Neuron (in vitro differentiated cells): Measurements from ENCODE around the gene MRGPRD.

ENCODE experiments used
- H2AFZ ChIP-seq: one replicate; pipeline ENCODE4 v1.6.1; 2013; ENCODE audit warnings: low read depth, mild to moderate bottlenecking, inconsistent platforms, low read length, moderate library complexity
- H3K27me3 ChIP-seq: one replicate; pipeline ENCODE4 v1.6.1; 2013; ENCODE audit warnings: low read length; ENCODE audit not compliant: insufficient read depth
- H3K36me3 ChIP-seq: one replicate; pipeline ENCODE4 v1.6.1; 2013; ENCODE audit warnings: low read length; ENCODE audit not compliant: insufficient read depth
- H3K4me1 ChIP-seq: one replicate; pipeline ENCODE4 v1.6.1; 2013; ENCODE audit warnings: low read length; ENCODE audit not compliant: insufficient read depth
- H3K4me3 ChIP-seq: 2 replicates; pipeline ENCODE4 v1.5.1; 2013; ENCODE audit warnings: mild to moderate bottlenecking, low read length, moderate library complexity
- H3K9me3 ChIP-seq: one replicate; pipeline ENCODE4 v1.6.1; 2013; ENCODE audit warnings: low read length

MRGPRD gene

DNA sequence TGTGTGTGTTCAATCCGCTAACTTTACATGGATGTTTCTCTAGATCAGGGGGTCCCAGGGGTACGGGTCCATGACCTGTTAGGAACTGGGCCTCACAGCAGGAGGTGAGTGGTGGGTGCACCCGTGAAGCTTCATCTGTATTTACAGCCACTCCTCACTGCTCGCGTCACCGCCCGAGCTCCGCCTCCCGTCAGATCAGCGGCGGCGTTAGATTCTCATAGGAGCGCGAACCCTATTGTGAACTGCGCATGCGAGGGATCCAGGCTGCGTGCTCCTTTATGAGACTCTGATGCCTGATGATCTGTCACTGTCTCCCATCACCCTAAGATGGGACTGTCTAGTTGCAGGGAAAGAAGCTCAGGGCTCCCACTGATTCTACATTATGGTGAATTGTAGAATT, 31.9 kb downstream of the MRGPRD start:
- peaks cover 27% of the 10 kb centered on the region for H3K4me1 ChIP-seq
- no peak overlapping the region for H3K4me3 ChIP-seq
- H3K27me3 ChIP-seq, result no peaks in the 10 kb centered on the region
- no peaks in the 10 kb centered on the region for H3K9me3 ChIP-seq
- H2AFZ ChIP-seq, result no peak overlapping the region
- H3K36me3 ChIP-seq, result no peaks in the 10 kb centered on the region

DNA sequence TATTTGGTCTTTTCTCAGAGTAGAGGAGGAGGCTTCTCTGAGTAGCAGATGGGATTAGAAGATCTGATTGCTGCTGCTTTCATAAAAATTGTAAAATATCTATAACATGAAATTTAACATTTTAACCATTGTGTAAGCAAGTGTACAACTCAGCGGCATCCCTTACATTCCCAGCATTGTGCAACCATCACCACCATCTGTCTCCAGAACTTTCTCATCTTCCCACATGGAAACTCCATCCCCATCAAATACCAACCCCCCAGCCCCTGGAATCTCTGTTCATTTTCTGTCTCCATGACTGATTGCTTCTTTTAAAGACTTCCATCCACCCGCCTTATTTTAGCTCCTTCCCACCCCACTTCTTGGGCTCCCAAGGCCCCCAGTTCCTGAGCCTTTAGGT, 32.3 kb downstream of the MRGPRD start:
- Histone ChIP-seq H3K36me3 (no peaks in the 10 kb centered on the region), H3K27me3 (no peaks in the 10 kb centered on the region), H3K4me3 (no peak overlapping the region), H3K9me3 (no peaks in the 10 kb centered on the region), H3K4me1 (peaks cover 27% of the 10 kb centered on the region), H2AFZ (no peak overlapping the region)

DNA sequence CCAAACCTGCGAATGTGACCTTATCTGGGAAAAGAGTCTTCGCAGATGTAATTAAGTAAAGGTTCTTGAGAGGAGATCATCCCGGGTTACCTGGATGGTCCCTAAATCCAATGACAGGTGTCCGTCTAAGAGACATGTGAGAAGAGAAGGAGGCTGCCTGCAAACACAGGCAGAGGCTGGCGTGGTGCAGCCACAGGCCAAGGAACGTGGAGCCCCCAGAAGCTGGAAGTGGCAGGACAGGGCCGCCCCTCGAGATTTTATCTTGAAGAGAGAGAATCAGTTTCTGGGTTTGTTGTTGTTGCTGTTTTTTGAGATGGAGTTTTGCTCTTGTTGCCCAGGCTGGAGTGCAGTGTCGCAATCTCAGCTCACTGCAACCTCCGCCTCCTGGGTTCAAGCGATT, 33.6 kb downstream of the MRGPRD start:
- Histone ChIP-seq H3K36me3 (no peaks in the 10 kb centered on the region), H3K27me3 (no peaks in the 10 kb centered on the region), H3K9me3 (no peaks in the 10 kb centered on the region), H3K4me3 (no peak overlapping the region), H3K4me1 (peaks cover 27% of the 10 kb centered on the region), H2AFZ (no peak overlapping the region)

DNA sequence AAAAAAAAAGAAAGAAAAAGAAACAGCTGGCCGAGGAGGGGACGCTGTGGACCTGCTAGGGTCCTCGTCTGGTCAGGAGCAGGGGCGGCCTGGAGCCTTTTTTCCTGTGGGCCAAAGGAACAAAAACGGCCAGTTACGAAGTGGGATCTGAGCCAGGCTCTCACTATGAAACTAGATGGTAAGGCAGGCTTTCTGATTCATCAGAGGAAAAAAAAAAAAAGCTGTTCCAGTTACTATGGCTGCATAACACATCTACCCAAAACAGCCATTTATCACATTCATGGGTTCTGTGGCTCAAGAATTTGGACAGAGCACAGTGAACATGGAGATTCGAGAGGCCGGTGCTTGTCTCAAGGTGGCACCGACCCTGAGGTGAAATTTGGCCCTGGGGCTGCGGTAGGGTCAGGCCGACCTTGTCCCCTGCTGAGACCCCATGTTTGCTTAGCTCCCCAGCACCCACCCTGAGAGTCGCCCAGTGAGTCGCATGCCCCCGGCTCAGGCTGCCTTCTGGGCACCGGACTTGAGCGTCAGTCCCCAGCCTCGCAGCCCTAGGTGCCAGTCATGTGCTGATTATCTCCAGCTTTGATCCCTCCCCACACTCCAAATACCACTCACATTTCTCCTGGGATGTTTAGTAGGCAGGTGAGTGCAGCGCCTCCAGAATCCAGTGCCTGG, 34.2 kb downstream of the MRGPRD start:
- Histone ChIP-seq H3K4me1 (peaks cover 26% of the 10 kb centered on the region), H3K36me3 (no peaks in the 10 kb centered on the region), H2AFZ (no peak overlapping the region), H3K27me3 (no peaks in the 10 kb centered on the region), H3K4me3 (no peak overlapping the region), H3K9me3 (no peaks in the 10 kb centered on the region)

DNA sequence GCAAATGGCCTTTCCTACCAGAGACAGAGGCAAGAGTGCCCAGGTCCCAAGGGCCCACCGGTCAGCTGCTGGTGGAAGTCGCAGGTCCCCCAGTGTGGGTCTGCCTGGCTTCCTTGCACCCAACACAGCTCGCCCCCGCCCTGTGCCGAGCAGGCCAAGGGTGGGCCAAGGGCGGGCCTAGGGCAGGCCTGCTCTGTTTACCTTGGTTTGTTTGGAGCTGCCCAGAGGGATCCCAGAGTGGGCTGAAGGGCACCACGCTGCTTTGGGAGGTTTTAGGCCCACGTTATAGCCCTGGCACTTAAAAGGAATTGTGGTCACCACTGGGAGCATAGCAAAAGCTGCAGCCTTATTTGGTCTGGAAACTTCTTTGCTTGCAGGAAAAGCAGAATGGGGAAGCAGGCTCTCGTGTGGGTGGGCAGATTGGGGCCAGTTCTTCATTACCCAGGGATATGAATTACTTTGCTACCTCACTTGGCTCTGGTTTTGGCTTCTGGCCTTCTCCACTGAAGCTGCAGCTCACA, 38.0 kb downstream of the MRGPRD start:
- H3K36me3 ChIP-seq, result peaks cover 23% of the 10 kb centered on the region
- no peaks in the 10 kb centered on the region for H3K9me3 ChIP-seq
- peaks cover 2% of the 10 kb centered on the region for H3K4me1 ChIP-seq

DNA sequence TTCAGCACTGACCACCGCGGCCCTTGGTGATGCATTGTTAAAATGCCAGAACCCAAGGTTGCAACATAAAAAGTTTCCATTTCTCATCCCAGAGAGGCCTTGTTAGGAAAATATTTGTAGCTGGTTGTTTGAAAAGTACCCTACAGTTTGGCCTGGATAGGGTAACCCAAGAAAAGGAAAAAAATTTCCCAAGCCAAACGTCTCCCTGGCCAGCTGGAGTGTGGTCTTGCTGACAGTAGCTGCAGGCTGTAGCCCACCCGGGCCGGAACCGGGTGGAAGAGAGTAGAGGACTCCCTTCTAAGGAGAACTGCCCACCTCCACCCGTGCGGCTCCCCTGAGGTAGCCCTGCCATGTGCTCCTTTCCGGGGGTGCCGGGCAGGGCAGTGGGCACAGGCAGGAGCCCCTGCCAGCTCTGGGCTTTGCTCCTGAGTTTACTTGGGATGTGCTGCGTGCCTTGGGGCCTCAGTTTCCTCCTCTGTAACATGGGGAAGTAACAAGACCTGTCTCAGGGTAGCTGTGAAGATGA, 38.6 kb downstream of the MRGPRD start:
- Histone ChIP-seq H3K27me3 (no peaks in the 10 kb centered on the region), H3K9me3 (no peaks in the 10 kb centered on the region), H3K36me3 (peaks cover 28% of the 10 kb centered on the region), H3K4me1 (no peaks in the 10 kb centered on the region), H3K4me3 (no peak overlapping the region), H2AFZ (no peak overlapping the region)

More for the DNA sequence above, 38.0 kb downstream of the MRGPRD start:
- H3K4me3 ChIP-seq, result no peak overlapping the region
- H3K27me3 ChIP-seq, result no peaks in the 10 kb centered on the region
- no peak overlapping the region for H2AFZ ChIP-seq

DNA sequence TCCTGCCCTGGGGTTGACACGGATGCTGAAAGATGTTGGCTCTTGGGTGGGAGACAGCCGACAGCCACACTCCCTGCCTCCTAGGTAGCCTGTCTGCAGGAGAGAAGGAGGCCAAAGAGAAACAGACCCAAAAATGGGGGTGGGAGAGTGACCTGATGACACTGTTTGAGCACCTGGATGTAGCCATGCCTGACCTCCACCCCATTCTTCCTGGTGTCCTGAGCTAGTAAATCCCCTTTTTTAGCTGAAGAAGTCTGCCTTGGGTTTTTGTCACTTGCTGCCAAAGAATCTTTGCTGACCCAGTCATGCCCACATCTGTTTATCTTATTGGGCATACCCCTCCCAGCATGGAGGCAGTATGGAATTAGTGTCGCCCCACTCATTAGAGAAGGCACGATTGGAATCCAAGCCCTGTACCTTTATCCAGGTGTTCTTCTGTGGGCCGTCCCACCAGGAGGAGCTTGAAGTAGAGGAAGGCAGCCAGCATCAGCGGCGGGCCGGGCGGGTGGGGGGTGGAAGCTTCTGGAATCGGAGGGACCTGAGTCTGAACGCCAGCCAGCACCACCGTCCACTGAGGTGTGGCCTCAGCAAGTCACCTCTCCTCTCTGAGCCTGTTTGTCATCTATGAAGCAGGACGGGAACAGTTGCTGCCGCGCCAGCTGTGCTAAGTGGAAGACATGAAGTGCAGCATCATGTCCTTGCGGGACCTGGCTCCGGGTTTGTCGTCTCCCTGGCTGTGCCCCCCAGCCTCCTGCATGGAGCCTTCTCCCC, 39.3 kb downstream of the MRGPRD start:
- Histone ChIP-seq H3K4me3 (no peak overlapping the region), H2AFZ (no peak overlapping the region), H3K27me3 (no peaks in the 10 kb centered on the region), H3K4me1 (no peaks in the 10 kb centered on the region), H3K9me3 (no peaks in the 10 kb centered on the region), H3K36me3 (peaks cover 34% of the 10 kb centered on the region)

DNA sequence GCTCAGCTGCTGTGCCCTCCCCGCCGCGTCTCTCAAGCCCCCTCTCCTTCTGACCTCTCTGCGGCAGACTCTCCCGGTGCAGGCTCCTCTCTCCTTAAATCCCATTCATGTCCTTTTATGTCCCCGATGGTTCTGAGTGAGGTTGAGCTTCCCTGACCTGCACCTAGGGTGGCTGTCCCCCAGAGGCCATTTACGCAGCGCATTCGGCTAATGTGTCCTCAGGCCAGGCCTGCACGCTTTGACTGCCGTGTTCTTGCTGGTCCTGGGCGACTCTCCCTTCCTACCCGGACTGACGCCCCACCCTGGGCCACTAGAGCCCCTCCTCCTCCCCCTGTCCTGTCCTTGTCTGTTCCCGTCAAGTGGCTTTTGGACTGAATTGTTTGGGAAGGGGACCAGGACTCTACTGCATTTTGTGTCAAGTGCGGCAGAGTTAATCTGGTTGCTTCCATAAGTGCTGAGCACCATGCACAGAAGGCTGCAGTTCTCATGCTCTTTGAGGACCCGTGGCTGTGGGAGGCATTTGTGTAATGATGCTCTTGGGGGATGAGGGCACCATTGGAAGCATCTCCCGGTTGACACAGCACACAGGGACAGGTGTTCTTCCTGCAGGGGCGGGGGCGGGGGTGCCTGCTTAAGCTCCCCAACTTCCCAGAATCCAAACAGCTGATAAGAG, 40.0 kb downstream of the MRGPRD start:
- Histone ChIP-seq H3K36me3 (peaks cover 41% of the 10 kb centered on the region), H3K4me1 (no peaks in the 10 kb centered on the region), H3K9me3 (no peaks in the 10 kb centered on the region)

DNA sequence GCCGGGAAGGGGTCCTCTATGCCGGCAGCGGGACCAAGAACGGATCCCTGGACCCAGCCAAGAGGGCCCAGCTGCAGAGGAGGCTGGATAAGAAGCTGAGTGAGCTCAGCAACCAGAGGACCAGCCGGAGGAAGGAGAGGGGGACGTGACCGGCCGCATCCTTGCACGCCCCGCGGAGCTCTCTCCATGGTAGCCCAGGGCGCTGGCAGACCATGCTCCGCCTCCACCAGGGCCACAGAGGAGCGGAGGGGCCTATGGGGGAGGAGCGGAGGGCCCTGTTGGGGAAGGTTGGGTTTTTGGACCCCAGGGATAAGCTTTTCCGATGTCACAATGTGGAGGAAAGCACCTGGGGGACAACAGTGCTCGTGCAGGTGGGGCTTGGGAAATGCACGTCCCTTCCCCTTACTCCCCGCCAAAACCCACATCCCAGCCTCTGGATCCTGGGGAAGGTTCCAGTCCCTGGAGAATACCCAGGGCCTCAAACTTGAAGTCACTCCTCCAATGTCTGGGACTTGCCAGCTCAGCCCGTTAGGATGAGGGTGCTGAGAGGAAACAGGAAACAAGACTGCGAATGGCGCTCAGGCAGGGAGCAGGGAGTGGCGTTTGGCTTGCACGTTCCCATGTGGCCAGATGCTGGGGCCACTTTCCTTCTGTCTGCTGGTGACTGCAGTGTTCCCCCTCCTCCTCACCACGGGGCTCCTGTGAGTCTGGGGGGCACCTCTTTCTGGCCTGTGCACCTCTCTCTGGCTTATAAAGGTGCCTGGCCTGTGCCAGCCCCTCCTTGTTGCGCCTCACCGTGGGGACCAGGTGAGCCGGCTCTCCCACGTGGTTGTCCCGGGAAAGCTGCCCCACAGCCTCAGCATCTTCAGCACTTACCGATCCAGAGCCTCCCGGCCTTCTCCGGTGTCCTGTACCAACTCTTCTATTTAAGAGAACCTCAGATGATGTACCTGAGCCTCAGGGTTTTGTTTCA, 40.9 kb downstream of the MRGPRD start:
- Histone ChIP-seq H3K9me3 (no peaks in the 10 kb centered on the region), H3K36me3 (peaks cover 51% of the 10 kb centered on the region), H3K27me3 (no peaks in the 10 kb centered on the region), H2AFZ (no peak overlapping the region), H3K4me3 (no peak overlapping the region), H3K4me1 (no peaks in the 10 kb centered on the region)

More for the DNA sequence above, 40.0 kb downstream of the MRGPRD start:
- Histone ChIP-seq H2AFZ (no peak overlapping the region), H3K27me3 (no peaks in the 10 kb centered on the region), H3K4me3 (no peak overlapping the region)

DNA sequence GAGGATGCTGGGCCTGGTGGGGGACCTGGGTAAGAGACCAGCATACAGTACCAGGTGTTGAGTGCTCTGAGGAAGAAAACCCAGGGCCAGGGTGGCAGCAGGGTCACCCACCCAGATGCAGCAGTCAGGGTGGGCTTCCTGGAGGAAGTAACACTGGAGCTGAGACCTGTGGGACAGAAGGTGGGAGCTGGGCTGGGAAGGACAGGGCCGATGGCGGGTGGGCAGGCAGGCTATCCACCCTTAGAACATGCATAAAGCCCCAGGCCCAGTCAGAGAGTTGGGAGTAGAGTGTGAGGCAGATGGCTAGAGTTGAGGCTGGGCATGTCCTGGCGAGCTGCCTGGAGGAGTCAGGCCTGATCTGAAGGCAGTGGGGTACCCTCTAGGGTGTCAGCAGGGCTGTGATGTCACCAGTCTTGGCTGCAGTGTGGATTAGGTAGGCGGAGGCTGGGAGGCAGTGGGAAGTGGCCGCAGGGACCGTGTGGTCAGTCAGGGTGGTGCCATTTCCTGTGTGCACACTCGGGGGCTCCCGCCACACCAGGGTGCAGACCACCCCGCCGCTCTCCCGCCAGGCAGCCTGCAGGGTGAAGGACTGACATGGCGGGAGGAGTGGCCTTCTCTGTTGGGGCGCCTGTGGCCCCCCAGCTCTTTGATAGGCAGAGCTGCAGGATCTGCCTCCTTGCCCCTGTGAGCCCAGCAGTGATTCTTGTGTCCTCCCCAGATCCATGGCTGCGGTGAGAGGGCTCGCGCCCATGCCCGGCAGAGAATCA, 41.8 kb downstream of the MRGPRD start:
- Histone ChIP-seq H3K9me3 (no peaks in the 10 kb centered on the region), H3K4me3 (no peak overlapping the region), H3K27me3 (no peaks in the 10 kb centered on the region), H3K4me1 (no peaks in the 10 kb centered on the region), H2AFZ (no peak overlapping the region), H3K36me3 (peaks cover 57% of the 10 kb centered on the region)

DNA sequence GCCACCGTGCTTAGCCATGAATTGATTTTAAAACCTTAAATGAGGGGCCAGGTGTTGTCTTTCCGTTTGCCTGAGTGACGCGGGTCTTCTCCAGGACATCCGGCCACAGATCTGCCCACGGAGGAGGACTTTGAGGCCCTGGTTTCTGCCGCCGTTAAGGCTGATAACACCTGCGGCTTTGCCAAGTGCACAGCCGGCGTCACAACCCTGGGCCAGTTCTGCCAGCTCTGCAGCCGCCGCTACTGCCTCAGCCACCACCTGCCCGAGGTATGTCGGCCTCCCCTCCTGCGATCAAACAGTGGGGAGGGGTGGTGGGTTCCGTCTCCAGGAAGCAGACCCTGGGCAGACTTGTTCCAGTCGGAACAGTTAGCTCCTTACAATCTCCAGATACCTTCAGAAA, 42.7 kb downstream of the MRGPRD start:
- Histone ChIP-seq H2AFZ (no peak overlapping the region), H3K4me3 (no peak overlapping the region), H3K9me3 (no peaks in the 10 kb centered on the region), H3K4me1 (no peaks in the 10 kb centered on the region), H3K27me3 (no peaks in the 10 kb centered on the region), H3K36me3 (peaks cover 66% of the 10 kb centered on the region)
